Liver (tissue), 9 donors: ENCODE results near the gene VEGFB. TPM values are rescaled to one million over a fixed set of nuclear protein-coding genes. Genes with fewer than 3 reads are reported as not detected.

Source experiments
- DNase-seq: peaks from one replicate; pipeline ENCODE4 v3.0.0-alpha.2; 2017; ENCODE audit warnings: low spot score
- H3K27ac ChIP-seq, 2 donors: one replicate each; pipeline ENCODE4 v1.7.0; 2013; ENCODE audit warnings: inconsistent platforms in 2 of 2, low read length in 2 of 2, control low read depth in 1 of 2, low read depth in 1 of 2, mild to moderate bottlenecking in 1 of 2
- H3K27me3 ChIP-seq, 4 donors: one replicate each; pipeline versions ENCODE4 v1.6.1 to v1.7.0; 2013; ENCODE audit warnings: low read length in 3 of 4, inconsistent platforms in 1 of 4, mild to moderate bottlenecking in 1 of 4, moderate library complexity in 1 of 4; ENCODE audit not compliant: control insufficient read depth in 4 of 4, insufficient read depth in 4 of 4
- H3K36me3 ChIP-seq, 4 donors: one replicate each; pipeline versions ENCODE4 v1.6.1 to v1.7.0; 2013; ENCODE audit warnings: low read length in 3 of 4, mild to moderate bottlenecking in 3 of 4, low read depth in 1 of 4, moderate library complexity in 1 of 4; ENCODE audit not compliant: control insufficient read depth in 4 of 4, insufficient read depth in 3 of 4
- H3K4me1 ChIP-seq, 4 donors: one replicate each; pipeline versions ENCODE4 v1.6.1 to v1.7.0; 2013; ENCODE audit warnings: low read length in 3 of 4, mild to moderate bottlenecking in 3 of 4, moderate library complexity in 1 of 4; ENCODE audit not compliant: control insufficient read depth in 4 of 4, insufficient read depth in 4 of 4
- H3K4me3 ChIP-seq, 3 donors: one replicate each; pipeline versions ENCODE4 v1.6.1 to v1.7.0; 2013; ENCODE audit warnings: low read length in 3 of 3, control low read depth in 1 of 3, low read depth in 1 of 3, mild to moderate bottlenecking in 1 of 3
- H3K9ac ChIP-seq, 2 donors: one replicate each; pipeline ENCODE4 v1.7.0; 2013; ENCODE audit warnings: low read length in 2 of 2, mild to moderate bottlenecking in 2 of 2, moderate library complexity in 2 of 2, control low read depth in 1 of 2, low read depth in 1 of 2
- H3K9me3 ChIP-seq, 4 donors: one replicate each; pipeline versions ENCODE4 v1.6.1 to v1.7.0; 2013; ENCODE audit warnings: low read length in 3 of 4; ENCODE audit not compliant: control insufficient read depth in 4 of 4
- CTCF ChIP-seq: fragments of 150-350 bp; IDR thresholded peaks from 2 replicates; pipeline ENCODE4 v1.5.1; 2017; ENCODE audit warnings: improper control_type of control experiment, low read depth, low read length; ENCODE audit not compliant: missing input control
- EGR1 ChIP-seq, 2 donors: IDR thresholded peaks; 2 replicates each; pipeline ENCODE4 v1.6.1; 2016 to 2018; ENCODE audit warnings: antibody characterized with exemption in 2 of 2, low read depth in 2 of 2
- GABPA ChIP-seq, 2 donors: IDR thresholded peaks in 1 of 2; conservative IDR thresholded peaks in 1 of 2; 2 replicates each; pipeline ENCODE4 v1.6.1; 2016; ENCODE audit warnings: antibody characterized with exemption in 2 of 2, mild to moderate bottlenecking in 1 of 2, moderate library complexity in 1 of 2
- HNF4A ChIP-seq, 2 donors: conservative IDR thresholded peaks; 2 replicates each; pipeline ENCODE4 v1.6.1; 2016; ENCODE audit warnings: antibody characterized with exemption in 2 of 2, mild to moderate bottlenecking in 2 of 2
- HNF4G ChIP-seq: IDR thresholded peaks from 2 replicates; pipeline ENCODE4 v1.6.1; 2016; ENCODE audit warnings: antibody characterized with exemption
- MAX ChIP-seq: IDR thresholded peaks from 2 replicates; pipeline ENCODE4 v1.6.1; 2016; ENCODE audit warnings: antibody characterized with exemption
- NR2F2 ChIP-seq: IDR thresholded peaks from 2 replicates; pipeline ENCODE4 v1.6.1; 2016; ENCODE audit warnings: antibody characterized with exemption
- RAD21 ChIP-seq, 2 donors: IDR thresholded peaks; 2 replicates each; pipeline ENCODE4 v1.6.1; 2016; ENCODE audit warnings: antibody characterized with exemption in 2 of 2, mild to moderate bottlenecking in 2 of 2
- SP1 ChIP-seq: IDR thresholded peaks from 2 replicates; pipeline ENCODE4 v1.6.1; 2018; ENCODE audit warnings: antibody characterized with exemption, mild to moderate bottlenecking
- YY1 ChIP-seq: IDR thresholded peaks from 2 replicates; pipeline ENCODE4 v1.6.1; 2016; ENCODE audit warnings: antibody characterized with exemption, mild to moderate bottlenecking
- WGBS: extraction: QIAGEN DNeasy Blood & Tissue Kit; methylation state at CpG from one replicate; pipeline ENCODE4 v1.1.7; 2013; 5-methylcytosine and 5-hydroxymethylcytosine counted together
- polyA plus RNA-seq, 2 donors: library from polyadenylated mRNA; stranded (reverse) in 1 of 2; unstranded in 1 of 2; fragments of 200-250 nt in 1 of 2; fragments of >200 nt in 1 of 2; fragmentation: Nextera tagmentation in 1 of 2; extraction: Ambion mirVana in 1 of 2; gene quantifications; one replicate each; pipeline versions ENCODE4 v1.2.1 to v1.2.3, GENCODE V29; 2013 to 2015
- total RNA-seq, 2 donors: library from RNA; depleted of rRNA; stranded (reverse); fragments of >200 nt; gene quantifications; one replicate each; pipeline ENCODE4 v1.2.3, GENCODE V29; 2014
- donor health status: healthy.
- donor health status: healthy.
- donor health status: healthy.
- donor health status: healthy.
- donor health status: healthy.

Gene VEGFB
- total and polyA plus RNA-seq, 4 donors = 3.6 to 17.3 (median 10.7) TPM

GRCh38 chr11:64204080-64204440 lies 30.3 kb upstream of the VEGFB start:
- Histone ChIP-seq H3K4me1 (peaks cover 0 to 12% (median 5%) of the 10 kb centered on the region in 4 donors), H3K27ac (no peak overlapping the region), H3K27me3 (no peaks in the 10 kb centered on the region), H3K9me3 (no peaks in the 10 kb centered on the region), H3K36me3 (peaks cover 18 to 41% (median 31%) of the 10 kb centered on the region in 4 donors), H3K4me3 (no peak overlapping the region), H3K9ac (no peak overlapping the region)
- WGBS = 93% methylated on average over 16 of the region's 16 CpGs
- TF ChIP-seq NR2F2 (no peak), YY1 (no peak)
- DNase-seq = no peak

- H3K9me3 ChIP-seq = no peaks in the 10 kb centered on the region
- WGBS = 55% methylated on average over 7 of the region's 7 CpGs
- peaks cover 0 to 12% (median 5%) of the 10 kb centered on the region in 4 donors for H3K4me1 ChIP-seq
- H3K4me3 ChIP-seq = no peak overlapping the region
- TF ChIP-seq HNF4A (conservative IDR thresholded peaks at IDR 0.05) (no peak), SP1 (peak; percentile 5), RAD21 (IDR thresholded peaks at IDR 0.05) (peak; percentile 87), CTCF (peak; percentile 57), GABPA (IDR thresholded peaks at IDR 0.05 in 1 of 2, conservative IDR thresholded peaks at IDR 0.05 in 1 of 2) (no peak)
- H3K27me3 ChIP-seq = no peaks in the 10 kb centered on the region
- H3K36me3 ChIP-seq = peaks cover 18 to 41% (median 31%) of the 10 kb centered on the region in 4 donors
- H3K27ac ChIP-seq = no peak overlapping the region
- peak; percentile 86 for DNase-seq
- no peak overlapping the region for H3K9ac ChIP-seq
These were observed 29.9 kb upstream of the VEGFB start for GRCh38 chr11:64204464-64204989.

GRCh38 chr11:64206457-64207255 lies 27.7 kb upstream of the VEGFB start, which contains the start of gene FERMT3:
TSS of gene FERMT3 (plus strand) at chr11:64206721. CDS start at chr11:64207365, 644 bp downstream.
- H3K36me3 ChIP-seq = peaks cover 16 to 27% (median 23%) of the 10 kb centered on the region in 4 donors
- peak within 1 kb of the TSS; percentile 82 to 83 for H3K27ac ChIP-seq
- peak; percentile 14 for TF ChIP-seq MAX
- no peak for TF ChIP-seq EGR1 (IDR thresholded peaks at IDR 0.05; ENCODE audit: low read depth in 2 of 2)
- TF ChIP-seq HNF4G = no peak
- no peaks in the 10 kb centered on the region for H3K9me3 ChIP-seq
- peaks cover 0 to 12% (median 2%) of the 10 kb centered on the region in 4 donors for H3K4me1 ChIP-seq
- H3K4me3 ChIP-seq = peak within 1 kb of the TSS; percentile 28 to 60 (median 38)
- H3K27me3 ChIP-seq = no peaks in the 10 kb centered on the region
- peak; percentile 77 for DNase-seq
- H3K9ac ChIP-seq = peak within 1 kb of the TSS; percentile 34 to 54
- WGBS = 69% methylated on average over 27 of the region's 27 CpGs
